Breast epithelium (tissue), 4 donors: ENCODE data around the gene STXBP6. TPM values are rescaled to one million over a fixed set of nuclear protein-coding genes. Genes with fewer than 3 reads are reported as not detected.

Experiments used
- DNase-seq, 2 donors: peaks; one replicate each; pipeline ENCODE4 v3.0.0-alpha.2; 2019; ENCODE audit warnings: low spot score in 2 of 2
- H3K27ac ChIP-seq, 2 donors: fragments of 200-600 bp; sonication (generic) in 1 of 2; one replicate each; pipeline ENCODE4 v1.5.1; 2016 to 2019; ENCODE audit warnings: mild to moderate bottlenecking in 1 of 2
- H3K27me3 ChIP-seq, 2 donors: fragments of 200-600 bp; sonication (generic) in 1 of 2; one replicate each; pipeline versions ENCODE4 v1.5.1 to v1.6.0; 2017 to 2019; ENCODE audit warnings: control low read depth in 1 of 2, mild to moderate bottlenecking in 1 of 2
- H3K36me3 ChIP-seq: fragments of 200-600 bp; one replicate; pipeline ENCODE4 v1.5.1; 2019
- H3K4me1 ChIP-seq, 2 donors: fragments of 200-600 bp; sonication (generic); one replicate each; pipeline ENCODE4 v1.5.1; 2016 to 2019; ENCODE audit warnings: control low read depth in 1 of 2
- H3K4me3 ChIP-seq, 3 donors: fragments of 200-600 bp; sonication (generic); 1 replicate in 2 of 3; 2 replicates in 1 of 3; pipeline ENCODE4 v1.5.1; 2016 to 2019; ENCODE audit warnings: mild to moderate bottlenecking in 3 of 3, moderate library complexity in 2 of 3
- H3K9me3 ChIP-seq, 2 donors: fragments of 200-600 bp; sonication (generic) in 1 of 2; one replicate each; pipeline ENCODE4 v1.5.1; 2016 to 2019; ENCODE audit warnings: control low read depth in 1 of 2
- POLR2A ChIP-seq: fragments of 450-650 bp; IDR thresholded peaks from one replicate; pipeline ENCODE4 v1.6.1; 2016; ENCODE audit warnings: antibody characterized with exemption, mild to moderate bottlenecking, moderate library complexity
- POLR2AphosphoS5 ChIP-seq, 3 donors: sonication (generic); formaldehyde crosslinking; IDR thresholded peaks; one replicate each; pipeline ENCODE4 v1.6.1; 2017; ENCODE audit warnings: antibody characterized with exemption in 3 of 3
- intact Hi-C: fragments of 100-400 bp; cut with DNase I; formaldehyde crosslinking; loops from one replicate; pipeline ENCODE4 v1.15.1; 2023; ENCODE audit warnings: low total_unique reads
- total RNA-seq, 3 donors: library from RNA; depleted of rRNA; stranded (reverse); fragments of >200 nt; gene quantifications; one replicate each; pipeline ENCODE4 v1.1.0, GENCODE V29; 2016
- TF ChIP-seq, protein P1 (sequence below), 3 donors: fragments of 450-650 bp; IDR thresholded peaks; one replicate each; pipeline ENCODE4 v1.5.1; 2016 to 2017; ENCODE audit warnings: antibody characterized with exemption in 3 of 3, mild to moderate bottlenecking in 3 of 3, moderate library complexity in 3 of 3

Gene STXBP6
- total RNA-seq, 3 donors from 2014 or later: 2.6 to 8.3 (median 5.3) TPM

GRCh38 chr14:25052921-25053320 is 3.0 kb upstream of the STXBP6 start:
- no peak for DNase-seq

GRCh38 chr14:25052385-25052784 is 2.4 kb upstream of the STXBP6 start:
- Histone ChIP-seq H3K36me3 (no peaks in the 10 kb centered on the region), H3K27ac (no peak overlapping the region), H3K4me3 (no peak overlapping the region), H3K27me3 (peaks cover 4 to 30% of the 10 kb centered on the region in 2 donors), H3K9me3 (no peaks in the 10 kb centered on the region), H3K4me1 (peaks cover 0 to 8% of the 10 kb centered on the region in 2 donors)
- TF ChIP-seq POLR2A (no peak), POLR2AphosphoS5 (IDR thresholded peaks at IDR 0.05) (no peak)
- TF ChIP-seq, protein P1, sequence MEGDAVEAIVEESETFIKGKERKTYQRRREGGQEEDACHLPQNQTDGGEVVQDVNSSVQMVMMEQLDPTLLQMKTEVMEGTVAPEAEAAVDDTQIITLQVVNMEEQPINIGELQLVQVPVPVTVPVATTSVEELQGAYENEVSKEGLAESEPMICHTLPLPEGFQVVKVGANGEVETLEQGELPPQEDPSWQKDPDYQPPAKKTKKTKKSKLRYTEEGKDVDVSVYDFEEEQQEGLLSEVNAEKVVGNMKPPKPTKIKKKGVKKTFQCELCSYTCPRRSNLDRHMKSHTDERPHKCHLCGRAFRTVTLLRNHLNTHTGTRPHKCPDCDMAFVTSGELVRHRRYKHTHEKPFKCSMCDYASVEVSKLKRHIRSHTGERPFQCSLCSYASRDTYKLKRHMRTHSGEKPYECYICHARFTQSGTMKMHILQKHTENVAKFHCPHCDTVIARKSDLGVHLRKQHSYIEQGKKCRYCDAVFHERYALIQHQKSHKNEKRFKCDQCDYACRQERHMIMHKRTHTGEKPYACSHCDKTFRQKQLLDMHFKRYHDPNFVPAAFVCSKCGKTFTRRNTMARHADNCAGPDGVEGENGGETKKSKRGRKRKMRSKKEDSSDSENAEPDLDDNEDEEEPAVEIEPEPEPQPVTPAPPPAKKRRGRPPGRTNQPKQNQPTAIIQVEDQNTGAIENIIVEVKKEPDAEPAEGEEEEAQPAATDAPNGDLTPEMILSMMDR (IDR thresholded peaks at IDR 0.05): no peak
- DNase-seq: no peak
- intact Hi-C loops: no loop called here

More at GRCh38 chr14:25052921-25053320, 3.0 kb upstream of the STXBP6 start:
- Histone ChIP-seq H3K27ac (no peak overlapping the region), H3K4me1 (peaks cover 0 to 8% of the 10 kb centered on the region in 2 donors), H3K9me3 (no peaks in the 10 kb centered on the region), H3K27me3 (peaks cover 4 to 30% of the 10 kb centered on the region in 2 donors), H3K36me3 (no peaks in the 10 kb centered on the region), H3K4me3 (no peak overlapping the region)
- TF ChIP-seq, protein P1 (IDR thresholded peaks at IDR 0.05): no peak
- TF ChIP-seq POLR2AphosphoS5 (IDR thresholded peaks at IDR 0.05) (no peak), POLR2A (no peak)
- intact Hi-C loops: no loop called here

DNA sequence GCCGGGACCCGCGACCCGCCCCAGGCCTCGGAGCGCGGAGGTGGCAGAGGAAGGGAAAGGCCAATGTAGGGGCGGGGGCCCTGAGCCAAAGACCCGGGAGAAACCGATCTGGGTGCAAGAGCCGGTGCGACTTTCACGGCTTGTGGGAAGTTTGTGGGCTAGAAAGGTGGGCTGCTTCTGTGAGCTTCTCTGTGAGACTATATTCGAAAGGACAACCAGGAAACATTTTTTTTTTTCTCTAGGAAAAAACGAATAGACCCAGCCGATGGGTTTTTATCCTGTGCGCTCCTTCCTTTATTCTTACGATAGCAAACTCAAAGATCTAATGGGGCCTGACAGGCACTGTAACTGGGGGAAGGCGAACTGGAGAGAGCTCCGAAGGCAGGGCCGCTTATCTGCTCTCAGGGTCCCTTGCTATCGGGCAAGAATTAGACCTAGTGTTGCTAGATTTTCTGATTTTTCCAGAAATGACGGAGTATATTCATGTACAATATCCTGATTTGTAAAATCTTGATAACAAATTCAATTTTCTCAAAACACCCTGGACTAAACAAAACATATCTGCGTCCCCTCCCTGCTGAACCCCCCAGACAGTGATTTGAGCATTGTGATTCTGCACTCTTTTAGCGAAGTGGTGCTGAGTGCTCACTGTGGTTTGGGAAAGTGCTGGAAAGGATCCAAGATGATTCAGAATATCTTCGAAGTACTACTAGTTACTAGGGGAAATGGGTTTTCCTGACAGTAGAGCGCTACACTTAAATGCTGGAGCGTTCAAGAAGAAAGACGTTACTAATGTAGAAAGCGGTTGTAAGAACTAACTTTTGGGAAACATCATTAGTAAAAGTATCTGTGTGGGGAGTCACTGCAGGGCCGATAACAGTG is 563 bp upstream of the STXBP6 start:
- H3K27me3 ChIP-seq: peaks cover 4 to 30% of the 10 kb centered on the region in 2 donors
- H3K4me1 ChIP-seq: peaks cover 0 to 8% of the 10 kb centered on the region in 2 donors
- intact Hi-C loops: no loop called here
- peak overlapping the region in 1 of 2 donors; percentile 30 for H3K27ac ChIP-seq
- peak overlapping the region; percentile 63 to 84 (median 64) for H3K4me3 ChIP-seq
- no peak for DNase-seq
- no peaks in the 10 kb centered on the region for H3K36me3 ChIP-seq
- H3K9me3 ChIP-seq: no peaks in the 10 kb centered on the region
- no peak for TF ChIP-seq POLR2AphosphoS5 (IDR thresholded peaks at IDR 0.05)
- TF ChIP-seq, protein P1 (IDR thresholded peaks at IDR 0.05): no peak
- TF ChIP-seq POLR2A: no peak

- intact Hi-C loops: loop anchor here (10.0 kb wide), 1 partner anchor 244 kb away; no protein-coding TSS in a partner anchor
- TF ChIP-seq POLR2AphosphoS5 (IDR thresholded peaks at IDR 0.05) (no peak), POLR2A (no peak)
- peaks cover 0 to 8% of the 10 kb centered on the region in 2 donors for H3K4me1 ChIP-seq
Measured at GRCh38 chr14:25049093-25049567, 817 bp downstream of the STXBP6 start.

GRCh38 chr14:25048170-25049016 is 1.6 kb downstream of the STXBP6 start:
- Histone ChIP-seq H3K9me3 (no peaks in the 10 kb centered on the region), H3K4me3 (peak overlapping the region; percentile 63 to 84 (median 64)), H3K27me3 (peaks cover 4 to 24% of the 10 kb centered on the region in 2 donors), H3K36me3 (no peaks in the 10 kb centered on the region), H3K27ac (no peak overlapping the region), H3K4me1 (peaks cover 0 to 8% of the 10 kb centered on the region in 2 donors)
- no peak for DNase-seq
- intact Hi-C loops: loop anchor here (10.0 kb wide), 1 partner anchor 244 kb away; no protein-coding TSS in a partner anchor
- TF ChIP-seq POLR2A (no peak), POLR2AphosphoS5 (IDR thresholded peaks at IDR 0.05) (no peak)
- TF ChIP-seq, protein P1 (IDR thresholded peaks at IDR 0.05): no peak

More at GRCh38 chr14:25049093-25049567, 817 bp downstream of the STXBP6 start:
- no peak overlapping the region for H3K27ac ChIP-seq
- no peaks in the 10 kb centered on the region for H3K36me3 ChIP-seq
- no peak for DNase-seq
- H3K27me3 ChIP-seq: peaks cover 4 to 24% of the 10 kb centered on the region in 2 donors
- H3K9me3 ChIP-seq: no peaks in the 10 kb centered on the region
- peak overlapping the region; percentile 63 to 84 (median 64) for H3K4me3 ChIP-seq
